HG02623 (cell line): ENCODE data around the gene TRPM2.

ENCODE experiments used
- ATAC-seq: cut with Tn5 transposase; IDR thresholded peaks from one replicate; pipeline ENCODE4 v1.9.1; 2021; ENCODE audit warnings: moderate library complexity; ENCODE audit not compliant: unreplicated experiment

TRPM2 gene

GRCh38 chr21:44424608-44425306, 71.3 kb downstream of the TRPM2 start:
- no peak for ATAC-seq

- no peak for ATAC-seq
Measured at GRCh38 chr21:44425307-44425894, 72.0 kb downstream of the TRPM2 start.

GRCh38 chr21:44425895-44426662, 72.7 kb downstream of the TRPM2 start:
- no peak for ATAC-seq

- no peak for ATAC-seq
Measured at GRCh38 chr21:44426663-44427191, 73.3 kb downstream of the TRPM2 start.

GRCh38 chr21:44427241-44428120, 74.1 kb downstream of the TRPM2 start:
- ATAC-seq, result no peak

GRCh38 chr21:44428281-44428960, 75.0 kb downstream of the TRPM2 start:
- no peak for ATAC-seq

- no peak for ATAC-seq
Measured at GRCh38 chr21:44429894-44430293, 76.5 kb downstream of the TRPM2 start.

GRCh38 chr21:44431300-44431699, 77.9 kb downstream of the TRPM2 start:
- no peak for ATAC-seq

GRCh38 chr21:44432841-44433790, 79.7 kb downstream of the TRPM2 start:
- ATAC-seq, result no peak

GRCh38 chr21:44433791-44434567, 80.6 kb downstream of the TRPM2 start:
- ATAC-seq, result no peak

- no peak for ATAC-seq
Measured at GRCh38 chr21:44434568-44434925, 81.1 kb downstream of the TRPM2 start.

- no peak for ATAC-seq
Measured at GRCh38 chr21:44434936-44435635, 81.7 kb downstream of the TRPM2 start.

GRCh38 chr21:44436111-44436611, 82.7 kb downstream of the TRPM2 start:
- ATAC-seq, result no peak

GRCh38 chr21:44436958-44437357, 83.5 kb downstream of the TRPM2 start:
- ATAC-seq, result no peak

- ATAC-seq, result no peak
Measured at GRCh38 chr21:44437371-44437695, 83.9 kb downstream of the TRPM2 start.

- no peak for ATAC-seq
Measured at GRCh38 chr21:44437696-44438431, 84.4 kb downstream of the TRPM2 start.
